ENCODE measurements around the gene LIPT2. TPM values are rescaled to one million over a fixed set of nuclear protein-coding genes. Genes with fewer than 3 reads are reported as not detected.

Gene LIPT2
- polyA plus RNA-seq, 3 donors = 2.2 to 5.1 (median 4.4) TPM

GRCh38 chr11:74480688-74481417 is 12.7 kb downstream of the LIPT2 start:
- Histone ChIP-seq H3K9ac (ENCODE audit: insufficient read depth, low read length, poor library complexity, severe bottlenecking) (no peak overlapping the region), H3K27me3 (ENCODE audit: control insufficient read depth in 2 of 2, insufficient read depth in 2 of 2, low read length in 2 of 2) (no peaks in the 10 kb centered on the region), H2AFZ (ENCODE audit: insufficient read depth, low read depth, low read length, poor library complexity, severe bottlenecking) (no peak overlapping the region), H3K4me3 (replicated peaks in 1 of 3; ENCODE audit: low read depth in 2 of 3, low read length in 3 of 3) (no peak overlapping the region), H3K36me3 (replicated peaks in 1 of 2; ENCODE audit: control insufficient read depth in 1 of 2, insufficient read depth in 2 of 2, low read length in 2 of 2) (no peaks in the 10 kb centered on the region), H3K9me3 (replicated peaks in 1 of 2; ENCODE audit: control insufficient read depth in 1 of 2, insufficient read depth in 1 of 2, low read length in 2 of 2) (no peaks in the 10 kb centered on the region), H3K4me1 (ENCODE audit: control insufficient read depth in 1 of 2, insufficient read depth in 2 of 2, low read length in 2 of 2) (peaks cover 7 to 16% of the 10 kb centered on the region in 2 donors), H4K20me1 (ENCODE audit: insufficient read depth, low read length) (no peaks in the 10 kb centered on the region), H3K4me2 (replicated peaks; ENCODE audit: extremely low read depth, low read length, poor library complexity, severe bottlenecking) (no peak overlapping the region), H3K79me2 (ENCODE audit: insufficient read depth, low read length) (no peaks in the 10 kb centered on the region), H3K27ac (ENCODE audit: low read depth in 1 of 2, low read length in 2 of 2) (no peak overlapping the region)
- no peak for DNase-seq
- no CpG with 5 or more reads among the region's 3 CpGs for WGBS (ENCODE audit: insufficient coverage)
- TF ChIP-seq CTCF (IDR thresholded peaks at IDR 0.05) = no peak
- no peak overlapping the region for H3K4me3 Mint-ChIP-seq
- H3K27ac Mint-ChIP-seq = no peak overlapping the region
- intact Hi-C loops (cut with micrococcal nuclease) = no loop called here
- peaks cover 14% of the 10 kb centered on the region for H3K4me1 Mint-ChIP-seq
- H3K27me3 Mint-ChIP-seq (ENCODE audit: low read depth in 3 of 3) = peaks cover 0 to 3% (median 0%) of the 10 kb centered on the region in 3 donors
- H3K9me3 Mint-ChIP-seq = peaks cover 0 to 2% (median 0%) of the 10 kb centered on the region in 7 donors
- no peaks in the 10 kb centered on the region for H3K36me3 Mint-ChIP-seq

GRCh38 chr11:74479732-74480123 is 13.8 kb downstream of the LIPT2 start:
- Histone ChIP-seq H3K4me1 (ENCODE audit: control insufficient read depth in 1 of 2, insufficient read depth in 2 of 2, low read length in 2 of 2) (peaks cover 9 to 20% of the 10 kb centered on the region in 2 donors), H4K20me1 (ENCODE audit: insufficient read depth, low read length) (no peaks in the 10 kb centered on the region), H3K4me3 (replicated peaks in 1 of 3; ENCODE audit: low read depth in 2 of 3, low read length in 3 of 3) (no peak overlapping the region), H3K27ac (ENCODE audit: low read depth in 1 of 2, low read length in 2 of 2) (no peak overlapping the region), H3K9me3 (replicated peaks in 1 of 2; ENCODE audit: control insufficient read depth in 1 of 2, insufficient read depth in 1 of 2, low read length in 2 of 2) (no peaks in the 10 kb centered on the region), H3K79me2 (ENCODE audit: insufficient read depth, low read length) (no peaks in the 10 kb centered on the region), H3K9ac (ENCODE audit: insufficient read depth, low read length, poor library complexity, severe bottlenecking) (no peak overlapping the region), H3K36me3 (replicated peaks in 1 of 2; ENCODE audit: control insufficient read depth in 1 of 2, insufficient read depth in 2 of 2, low read length in 2 of 2) (no peaks in the 10 kb centered on the region), H2AFZ (ENCODE audit: insufficient read depth, low read depth, low read length, poor library complexity, severe bottlenecking) (no peak overlapping the region), H3K27me3 (ENCODE audit: control insufficient read depth in 2 of 2, insufficient read depth in 2 of 2, low read length in 2 of 2) (no peaks in the 10 kb centered on the region), H3K4me2 (replicated peaks; ENCODE audit: extremely low read depth, low read length, poor library complexity, severe bottlenecking) (no peak overlapping the region)
- no CpG with 5 or more reads among the region's 1 CpG for WGBS (ENCODE audit: insufficient coverage)
- no peak for TF ChIP-seq CTCF (IDR thresholded peaks at IDR 0.05)
- DNase-seq = no peak
- peaks cover 0 to 2% (median 0%) of the 10 kb centered on the region in 7 donors for H3K9me3 Mint-ChIP-seq
- peak overlapping the region in 1 of 7 donors; percentile 27 for H3K27ac Mint-ChIP-seq
- H3K27me3 Mint-ChIP-seq (ENCODE audit: low read depth in 3 of 3) = peaks cover 0 to 3% (median 0%) of the 10 kb centered on the region in 3 donors
- intact Hi-C loops (cut with micrococcal nuclease) = no loop called here
- H3K4me3 Mint-ChIP-seq = no peak overlapping the region
- H3K36me3 Mint-ChIP-seq = no peaks in the 10 kb centered on the region
- H3K4me1 Mint-ChIP-seq = peaks cover 15% of the 10 kb centered on the region

Data from CD14-positive monocyte (primary cell).